Mesenchymal stem cell (in vitro differentiated cells and primary cell): Measurements from ENCODE around the gene UNKL.

Source experiments
- DNase-seq: peaks from one replicate; pipeline ENCODE4 v3.0.0-alpha.2; 2013
- H2AFZ ChIP-seq: one replicate; pipeline ENCODE4 v1.6.1; 2013; ENCODE audit warnings: low read depth, mild to moderate bottlenecking, control low read depth, inconsistent platforms, low read length, moderate library complexity
- H2AK5ac ChIP-seq: 2 replicates; pipeline ENCODE4 v1.6.1; 2013; ENCODE audit warnings: low read length, moderate library complexity, mild to moderate bottlenecking, inconsistent platforms; ENCODE audit not compliant: severe bottlenecking
- H2BK120ac ChIP-seq: one replicate; pipeline ENCODE4 v1.6.1; 2013; ENCODE audit warnings: low read depth, mild to moderate bottlenecking, inconsistent platforms, low read length, moderate library complexity
- H2BK12ac ChIP-seq, 2 experiments: one replicate each; pipeline ENCODE4 v1.6.1; 2013; ENCODE audit warnings: inconsistent platforms in 2 of 2, low read length in 2 of 2, mild to moderate bottlenecking in 2 of 2, moderate library complexity in 2 of 2, control low read depth in 1 of 2
- H2BK15ac ChIP-seq: one replicate; pipeline ENCODE4 v1.6.1; 2013; ENCODE audit warnings: mild to moderate bottlenecking, low read depth, inconsistent platforms; ENCODE audit not compliant: poor library complexity, severe bottlenecking
- H2BK5ac ChIP-seq: 2 replicates; pipeline ENCODE4 v1.6.1; 2013; ENCODE audit warnings: low read depth, mild to moderate bottlenecking, low read length, control low read depth, inconsistent platforms; ENCODE audit not compliant: poor library complexity, severe bottlenecking
- H3K14ac ChIP-seq, 2 experiments: one replicate each; pipeline ENCODE4 v1.6.1; 2013; ENCODE audit warnings: inconsistent platforms in 2 of 2, low read length in 2 of 2, control low read depth in 1 of 2, mild to moderate bottlenecking in 1 of 2, moderate library complexity in 1 of 2
- H3K18ac ChIP-seq, 2 experiments: one replicate each; pipeline ENCODE4 v1.6.1; 2013; ENCODE audit warnings: inconsistent platforms in 2 of 2, low read length in 2 of 2, control low read depth in 1 of 2, low read depth in 1 of 2, mild to moderate bottlenecking in 1 of 2
- H3K23ac ChIP-seq, 2 experiments: one replicate each; pipeline ENCODE4 v1.6.1; 2013; ENCODE audit warnings: inconsistent platforms in 2 of 2, low read length in 2 of 2, mild to moderate bottlenecking in 2 of 2, moderate library complexity in 2 of 2, control low read depth in 1 of 2
- H3K27ac ChIP-seq: 2 replicates; pipeline ENCODE4 v1.5.1; 2013; ENCODE audit warnings: mild to moderate bottlenecking, moderate library complexity, low read length, control low read depth, inconsistent platforms; ENCODE audit not compliant: poor library complexity, severe bottlenecking
- H3K27me3 ChIP-seq, 2 experiments: 2 replicates each; pipeline versions ENCODE4 v1.6.1 to v1.7.0; 2013; ENCODE audit warnings: low read length in 2 of 2, mild to moderate bottlenecking in 2 of 2, moderate library complexity in 2 of 2, control low read depth in 1 of 2, inconsistent platforms in 1 of 2; ENCODE audit not compliant: control insufficient read depth in 1 of 2, insufficient read depth in 1 of 2
- H3K36me3 ChIP-seq, 2 experiments: 2 replicates each; pipeline versions ENCODE4 v1.6.1 to v1.7.0; 2013; ENCODE audit warnings: low read length in 2 of 2, control low read depth in 1 of 2, inconsistent platforms in 1 of 2, low read depth in 1 of 2, mild to moderate bottlenecking in 1 of 2; ENCODE audit not compliant: insufficient read depth in 2 of 2, control insufficient read depth in 1 of 2
- H3K4ac ChIP-seq, 2 experiments: one replicate each; pipeline ENCODE4 v1.6.1; 2013; ENCODE audit warnings: inconsistent platforms in 2 of 2, low read length in 2 of 2, mild to moderate bottlenecking in 2 of 2, moderate library complexity in 2 of 2, control low read depth in 1 of 2, low read depth in 1 of 2
- H3K4me1 ChIP-seq: 2 replicates; pipeline ENCODE4 v1.6.1; 2013; ENCODE audit warnings: low read depth, low read length, control low read depth; ENCODE audit not compliant: control insufficient read depth, insufficient read depth
- H3K4me2 ChIP-seq: 2 replicates; pipeline ENCODE4 v1.6.1; 2013; ENCODE audit warnings: low read length, mild to moderate bottlenecking, inconsistent platforms; ENCODE audit not compliant: poor library complexity, severe bottlenecking
- H3K4me3 ChIP-seq, 2 experiments: 2 replicates each; pipeline versions ENCODE4 v1.5.1 to v1.7.0; 2013; ENCODE audit warnings: low read length in 2 of 2, mild to moderate bottlenecking in 2 of 2, control low read depth in 1 of 2, low read depth in 1 of 2; ENCODE audit not compliant: insufficient read depth in 1 of 2
- H3K79me1 ChIP-seq: replicated peaks from 2 replicates; pipeline ENCODE4 v1.6.1; 2013; ENCODE audit warnings: mild to moderate bottlenecking, control low read depth, low read length, inconsistent platforms; ENCODE audit not compliant: poor library complexity, severe bottlenecking
- H3K9ac ChIP-seq: 2 replicates; pipeline ENCODE4 v1.7.0; 2013; ENCODE audit warnings: mild to moderate bottlenecking, low read length, moderate library complexity
- H3K9me3 ChIP-seq: 2 replicates; pipeline ENCODE4 v1.7.0; 2013; ENCODE audit warnings: mild to moderate bottlenecking, low read length; ENCODE audit not compliant: control insufficient read depth
- H4K8ac ChIP-seq: one replicate; pipeline ENCODE4 v1.6.1; 2013; ENCODE audit warnings: inconsistent platforms, mild to moderate bottlenecking, low read length, moderate library complexity
- H4K91ac ChIP-seq: one replicate; pipeline ENCODE4 v1.6.1; 2013; ENCODE audit warnings: mild to moderate bottlenecking, low read length, inconsistent platforms
- WGBS: methylation state at CpG from one replicate; pipeline ENCODE4 v1.1.7; 2013; ENCODE audit warnings: mixed read lengths; 5-methylcytosine and 5-hydroxymethylcytosine counted together

The UNKL gene

GRCh38 chr16:1374418-1375297 is 39.8 kb downstream of the UNKL start:
- Histone ChIP-seq H3K4me3 (no peak overlapping the region), H3K36me3 (peaks cover 12 to 57% of the 10 kb centered on the region in 2 experiments), H3K27ac (no peak overlapping the region), H3K79me1 (peaks cover 33% of the 10 kb centered on the region), H3K23ac (no peak overlapping the region), H2AK5ac (no peak overlapping the region), H2BK120ac (no peak overlapping the region), H4K91ac (no peak overlapping the region), H3K18ac (no peak overlapping the region), H3K9me3 (no peaks in the 10 kb centered on the region), H2BK12ac (no peak overlapping the region), H3K4me1 (peaks cover 42% of the 10 kb centered on the region), H3K14ac (no peak overlapping the region), H2AFZ (no peak overlapping the region), H2BK15ac (no peak overlapping the region), H3K27me3 (no peaks in the 10 kb centered on the region), H3K4ac (no peak overlapping the region), H3K9ac (no peak overlapping the region), H3K4me2 (no peak overlapping the region), H4K8ac (no peak overlapping the region), H2BK5ac (no peak overlapping the region)
- 94% methylated on average over 46 of the region's 46 CpGs for WGBS
- no peak for DNase-seq

- Histone ChIP-seq H2AK5ac (no peak overlapping the region), H3K23ac (no peak overlapping the region)
- WGBS = 93% methylated on average over 8 of the region's 21 CpGs
Measured at GRCh38 chr16:1372292-1372950, 42.1 kb downstream of the UNKL start.

GRCh38 chr16:1371054-1371978 is 43.2 kb downstream of the UNKL start:
- H3K18ac ChIP-seq = no peak overlapping the region
- no peak overlapping the region for H2BK5ac ChIP-seq
- H4K8ac ChIP-seq = peak overlapping the region; percentile 65
- no peak overlapping the region for H3K27ac ChIP-seq
- peak overlapping the region; percentile 19 for H2BK15ac ChIP-seq
- H3K9me3 ChIP-seq = no peaks in the 10 kb centered on the region
- H2BK120ac ChIP-seq = no peak overlapping the region
- H2AK5ac ChIP-seq = no peak overlapping the region
- H3K36me3 ChIP-seq = peaks cover 24 to 67% of the 10 kb centered on the region in 2 experiments
- no peak overlapping the region for H3K23ac ChIP-seq
- no peak overlapping the region for H3K14ac ChIP-seq
- H3K4me3 ChIP-seq = no peak overlapping the region
- no peak overlapping the region for H3K4ac ChIP-seq
- H3K9ac ChIP-seq = no peak overlapping the region
- H2BK12ac ChIP-seq = no peak overlapping the region
- no peak overlapping the region for H2AFZ ChIP-seq
- H3K79me1 ChIP-seq = peaks cover 27% of the 10 kb centered on the region
- no peak overlapping the region for H4K91ac ChIP-seq
- 97% methylated on average over 31 of the region's 33 CpGs for whole genome bisulfite sequencing
- no peak for DNase-seq
- no peak overlapping the region for H3K4me2 ChIP-seq
- peaks cover 18% of the 10 kb centered on the region for H3K4me1 ChIP-seq
- H3K27me3 ChIP-seq = no peaks in the 10 kb centered on the region

More at GRCh38 chr16:1372292-1372950, 42.1 kb downstream of the UNKL start:
- Histone ChIP-seq H3K4me2 (no peak overlapping the region), H3K4me1 (peaks cover 21% of the 10 kb centered on the region), H3K4ac (no peak overlapping the region), H4K91ac (no peak overlapping the region), H3K36me3 (peaks cover 16 to 63% of the 10 kb centered on the region in 2 experiments), H2BK5ac (no peak overlapping the region), H3K4me3 (no peak overlapping the region), H3K27ac (no peak overlapping the region), H3K27me3 (no peaks in the 10 kb centered on the region), H4K8ac (no peak overlapping the region), H3K14ac (no peak overlapping the region), H2BK120ac (no peak overlapping the region), H2AFZ (no peak overlapping the region), H3K9ac (no peak overlapping the region), H2BK15ac (no peak overlapping the region), H3K9me3 (no peaks in the 10 kb centered on the region), H2BK12ac (no peak overlapping the region), H3K79me1 (peaks cover 28% of the 10 kb centered on the region), H3K18ac (no peak overlapping the region)
- DNase-seq = no peak
